Activated CD4-positive, alpha-beta T cell treated with anti-CD3 and anti-CD28 coated beads for 1 hour (primary cell): Measurements from ENCODE around the gene R3HDM4.
"Not testable (repeated sequence)": the region's sequence is repeated elsewhere in the genome, so short reads cannot be mapped to it uniquely, and the experiment has no call there.

Source experiments
- DNase-seq: peaks from one replicate; pipeline ENCODE4 v3.0.0-alpha.2; 2020

Gene R3HDM4

DNA sequence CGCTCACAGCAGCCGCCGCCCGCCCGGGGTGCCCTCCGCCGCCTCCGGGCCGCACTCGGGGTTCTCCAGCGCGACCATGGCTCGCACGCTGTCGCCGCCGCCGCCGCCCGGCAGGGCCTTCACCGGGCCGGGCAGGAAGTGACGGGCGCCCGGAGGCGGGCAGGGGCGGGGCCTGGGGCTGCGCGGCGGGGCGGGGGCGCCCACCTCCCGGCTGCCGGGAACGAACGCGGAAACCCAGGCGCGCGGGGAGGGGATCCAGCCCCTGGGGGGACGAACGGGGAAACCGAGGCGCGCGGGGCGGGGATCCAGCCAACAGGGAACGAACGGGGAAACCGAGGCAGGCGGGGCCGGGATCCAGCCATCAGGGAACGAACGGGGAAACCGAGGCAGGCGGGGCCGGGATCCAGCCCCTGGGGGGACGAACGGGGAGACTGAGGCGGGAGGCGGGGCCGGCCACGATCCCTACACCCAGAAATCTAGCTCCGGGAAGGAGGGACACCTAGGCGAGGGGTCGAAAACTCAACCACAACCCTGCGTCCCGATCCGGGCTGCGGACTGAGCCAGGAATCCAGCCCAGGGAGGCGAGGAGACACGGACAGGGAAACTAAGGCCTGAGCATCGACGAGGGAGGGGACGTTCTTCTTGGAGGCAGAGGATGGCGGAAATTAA is at the start of gene R3HDM4:
Gene R3HDM4 (minus strand): TSS at position 140 of the 669 bp plus-strand sequence. CDS start 62 bp downstream, at position 78.
- peak; percentile 74 for DNase-seq

DNA sequence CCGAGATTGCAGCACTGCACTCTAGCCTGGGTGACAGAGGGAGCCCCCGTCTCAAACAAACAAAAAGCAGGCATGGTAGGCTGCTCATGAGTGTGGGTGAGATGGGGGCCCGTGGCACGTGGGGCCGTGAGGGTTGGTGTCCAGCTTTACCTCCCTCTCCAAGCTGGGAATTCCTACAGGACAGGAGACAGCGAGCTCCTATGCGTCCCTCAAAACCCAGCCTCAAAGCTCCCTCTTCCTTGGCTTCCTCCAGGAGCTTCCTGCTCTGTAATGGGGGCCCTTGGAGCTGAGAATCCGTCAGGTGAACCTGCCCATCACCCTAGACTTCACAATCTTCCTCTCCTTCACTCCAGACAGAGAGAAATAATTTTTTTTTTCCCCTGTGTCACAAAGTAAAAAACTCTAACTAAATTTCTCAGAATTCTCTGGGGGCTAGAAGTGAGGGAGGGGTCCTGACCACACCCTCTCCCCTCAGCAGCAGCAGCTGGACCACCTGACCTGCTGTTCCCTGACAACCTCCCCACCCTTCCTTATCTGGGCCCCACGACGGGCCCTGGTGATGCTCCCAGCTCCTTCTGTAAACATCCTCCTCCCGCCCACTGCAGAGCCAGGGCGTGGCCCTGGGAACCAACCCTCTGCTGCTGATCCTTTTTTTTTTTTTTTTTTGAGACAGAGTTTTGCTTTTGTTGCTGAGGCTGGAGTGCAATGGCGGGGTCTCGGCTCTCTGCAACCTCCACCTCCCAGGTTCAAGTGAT is 49.0 kb upstream of the R3HDM4 start:
- DNase-seq, result no peak

DNA sequence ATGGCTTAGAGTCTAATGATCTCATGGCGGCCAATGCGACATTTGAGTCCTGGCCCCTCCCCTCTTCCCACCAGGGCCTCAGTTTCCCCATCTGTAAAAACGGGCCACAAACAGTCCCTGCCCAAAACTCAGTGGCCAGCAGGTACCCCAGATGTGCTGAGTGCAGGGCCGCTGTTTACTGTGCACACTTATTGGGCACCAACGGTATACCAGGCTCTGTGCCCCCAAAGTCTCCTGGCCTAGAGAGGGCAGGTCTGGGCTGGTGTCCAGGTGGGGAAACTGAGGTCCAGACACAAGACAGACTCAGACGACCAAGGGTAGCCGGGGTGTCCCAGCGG is 47.6 kb upstream of the R3HDM4 start:
- DNase-seq, result no peak

DNA sequence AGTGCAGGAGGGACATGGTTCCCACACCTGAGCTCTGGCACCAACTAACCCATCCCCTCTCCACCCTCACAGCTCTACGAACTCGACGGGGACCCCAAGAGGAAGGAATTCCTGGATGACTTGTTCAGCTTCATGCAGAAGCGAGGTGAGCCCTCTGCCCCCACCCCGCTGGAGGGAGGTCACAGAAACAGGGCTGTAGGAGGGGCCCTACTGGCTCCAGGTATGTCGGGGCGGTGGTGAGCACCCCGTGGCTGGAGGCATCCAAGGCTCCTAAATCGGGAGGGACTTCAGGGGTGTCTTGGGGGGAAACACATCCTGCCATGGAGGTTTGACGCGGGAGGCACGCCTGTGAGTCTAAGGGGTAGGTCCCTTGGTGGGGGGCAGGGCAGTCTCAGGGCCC is 47.0 kb upstream of the R3HDM4 start:
- no peak for DNase-seq

DNA sequence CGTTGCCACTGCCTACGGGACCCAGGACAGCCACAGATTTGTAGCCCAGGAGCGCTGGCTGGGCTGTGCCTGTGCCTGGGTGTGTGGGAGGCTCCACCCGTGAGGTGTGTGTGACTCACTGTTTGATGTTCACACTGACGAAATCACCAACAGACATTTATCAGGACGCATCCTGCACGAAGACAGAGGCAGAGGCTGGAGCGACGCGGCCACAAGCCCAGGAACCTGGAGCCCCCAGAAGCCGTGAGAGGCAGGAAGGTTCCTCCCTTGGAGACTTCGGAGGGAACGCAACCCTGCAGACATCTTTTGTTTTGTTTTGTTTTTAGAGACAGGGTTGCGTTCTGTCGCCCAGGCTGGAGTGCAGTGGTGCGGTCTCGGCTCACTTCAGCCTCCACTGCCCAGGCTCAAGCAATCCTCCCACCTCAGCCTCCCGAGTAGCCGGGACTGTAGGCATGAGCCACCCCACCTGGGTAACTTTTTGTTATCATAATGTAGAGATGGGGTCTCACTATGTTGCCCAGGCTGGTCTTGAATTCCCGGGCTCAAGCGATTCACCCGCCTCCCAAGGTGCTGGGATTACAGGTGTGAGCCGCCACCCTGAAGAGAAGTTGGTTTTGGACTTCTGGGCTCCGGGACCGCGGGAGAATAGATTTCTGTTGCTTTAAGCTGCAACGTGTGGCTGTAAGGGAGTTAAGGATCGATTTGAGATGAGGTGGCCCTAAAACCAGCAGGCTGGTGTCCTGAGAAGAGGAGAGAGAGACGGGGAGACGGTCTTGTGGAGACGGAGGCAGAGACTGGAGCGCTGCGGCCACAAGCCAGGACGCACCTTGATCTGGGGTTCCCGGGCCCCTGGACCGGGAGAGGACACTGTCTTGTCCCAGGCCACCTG is 46.2 kb upstream of the R3HDM4 start:
- DNase-seq, result no peak

DNA sequence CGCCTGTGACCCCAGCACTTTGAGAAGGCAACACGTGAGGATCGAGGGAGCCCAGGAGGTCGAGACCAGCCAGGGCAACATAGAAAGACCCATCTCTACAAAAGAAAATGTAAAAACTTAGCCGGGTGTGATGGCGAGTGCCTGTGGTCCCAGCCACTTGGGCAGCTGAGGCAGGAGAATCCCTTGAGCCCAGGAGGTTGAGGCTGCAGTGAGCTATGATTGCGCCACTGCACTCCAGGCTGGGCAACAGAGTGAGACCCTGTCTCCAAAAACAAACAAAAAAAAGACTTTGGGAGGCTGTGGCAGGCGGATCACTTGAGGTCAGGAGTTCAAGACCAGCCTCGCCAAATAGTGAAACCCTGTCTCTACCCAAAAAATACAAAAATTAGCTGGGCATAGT is 44.6 kb upstream of the R3HDM4 start:
- not testable (repeated sequence) for DNase-seq

DNA sequence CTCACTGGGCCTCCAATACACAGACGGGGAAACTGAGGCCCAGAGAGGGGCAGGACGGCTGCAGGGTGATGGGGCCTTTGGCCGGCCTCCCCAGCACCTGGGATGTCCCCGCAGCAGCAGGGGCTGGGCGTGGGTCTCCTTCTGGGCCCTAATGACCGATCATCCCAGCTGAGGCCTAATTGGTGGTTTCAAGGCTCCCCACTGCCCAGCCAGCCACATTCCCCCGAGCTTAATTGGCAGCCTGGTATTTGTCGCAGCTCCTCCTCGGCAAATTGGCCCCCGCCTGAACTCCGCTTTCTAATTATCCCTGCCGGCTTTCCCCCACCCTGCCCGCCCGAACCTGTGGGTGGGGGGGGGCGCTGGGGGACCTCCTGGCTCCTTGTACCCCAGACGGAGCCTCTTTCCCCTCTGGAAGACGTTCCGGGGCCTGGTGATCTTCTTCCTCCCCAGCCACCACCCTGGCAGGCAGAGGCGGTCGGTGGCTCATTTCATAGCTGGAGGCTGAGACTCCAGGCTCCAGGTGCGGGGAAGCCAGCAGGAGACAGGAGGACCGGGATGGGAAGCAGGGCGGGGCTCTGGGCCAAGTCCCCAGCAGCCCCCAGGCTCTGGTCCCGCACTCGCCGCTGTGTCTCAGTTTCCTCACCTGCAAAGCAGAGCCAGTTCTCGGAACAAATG is 43.9 kb upstream of the R3HDM4 start:
- DNase-seq, result no peak

DNA sequence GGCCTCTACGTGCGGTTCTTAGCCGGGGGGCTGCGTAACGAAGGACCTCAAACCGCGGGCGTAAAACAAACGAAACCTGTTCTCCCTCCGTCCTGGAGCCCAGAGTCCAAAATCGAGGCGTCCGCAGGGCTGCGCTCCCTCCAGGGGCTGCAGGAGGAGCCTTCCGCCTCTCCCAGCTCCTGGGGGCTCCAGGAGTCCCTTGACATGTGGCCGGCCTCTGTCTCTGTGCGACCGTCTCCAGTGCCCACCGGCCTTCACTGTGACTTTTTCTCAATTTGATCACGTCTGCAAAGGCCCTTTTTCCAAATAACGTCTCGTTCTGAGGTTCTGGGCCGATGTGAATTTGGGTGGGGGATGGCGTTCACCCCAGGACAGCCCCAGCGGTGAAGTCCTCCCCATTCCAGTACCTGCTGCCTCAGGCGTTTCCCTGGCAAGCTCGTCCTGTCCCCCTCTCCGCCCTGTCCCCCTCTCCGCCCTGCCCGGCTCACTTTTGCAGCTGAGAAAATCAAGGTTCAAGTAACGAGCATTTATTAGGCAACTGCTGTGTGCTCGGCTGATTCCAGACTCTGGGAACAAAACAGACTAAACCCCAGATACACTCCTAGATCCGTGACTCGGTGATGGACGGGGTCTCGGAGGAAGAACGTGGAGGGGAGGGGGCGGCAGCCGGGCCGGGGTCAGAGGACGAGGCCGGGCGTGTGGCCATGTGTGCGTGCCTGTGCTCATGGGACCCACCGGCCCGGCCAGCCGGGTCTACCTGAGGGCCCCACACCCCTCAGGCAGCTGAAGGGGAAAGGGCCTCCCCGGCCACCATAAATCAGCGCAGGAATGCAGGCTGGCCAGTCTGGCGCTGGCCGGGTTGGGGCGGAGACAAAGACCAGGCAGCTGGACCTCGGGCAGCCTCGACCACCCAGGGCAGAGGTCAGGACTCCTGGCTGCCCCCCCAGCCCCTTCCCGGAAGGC is 43.1 kb upstream of the R3HDM4 start:
- no peak for DNase-seq

DNA sequence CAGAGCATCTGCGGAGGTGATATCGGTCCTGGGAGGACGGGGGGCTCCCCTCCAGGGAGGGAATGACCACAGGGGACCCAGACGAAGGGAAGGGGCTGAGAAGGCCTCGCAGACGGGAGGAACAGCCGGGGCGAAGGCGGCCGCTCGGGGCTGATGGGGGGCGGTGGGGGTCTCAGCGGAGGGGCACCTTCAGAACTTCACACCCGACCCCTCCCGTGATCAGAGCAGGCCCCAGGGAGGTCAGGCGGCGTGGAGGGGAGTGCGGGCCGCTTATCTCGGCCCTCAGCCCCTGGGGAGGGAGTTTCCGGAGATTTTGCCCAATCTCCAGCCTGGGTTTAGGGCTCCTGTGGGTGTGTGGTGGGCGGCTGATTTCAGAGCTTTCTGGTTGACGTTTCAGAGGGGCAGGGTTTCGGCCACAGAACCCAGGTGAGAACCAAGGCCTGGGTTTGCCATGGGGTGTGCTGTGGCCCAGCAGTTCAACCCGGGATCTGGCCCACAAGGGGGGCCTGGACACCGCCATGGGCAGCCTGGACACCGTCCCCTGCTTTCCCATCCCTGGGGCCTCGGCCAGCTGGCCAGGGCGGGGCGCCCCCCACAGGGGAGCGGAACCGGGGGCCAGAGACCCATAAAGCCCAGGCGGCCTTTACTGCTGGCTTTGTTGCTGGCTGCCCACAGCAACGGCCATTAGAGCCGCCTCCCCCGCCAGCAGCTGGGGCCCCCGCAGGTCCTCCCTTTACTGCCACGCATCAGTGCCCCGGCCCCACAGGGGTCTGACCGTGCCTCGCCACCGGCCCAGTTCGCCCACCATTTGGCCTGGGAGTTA is 41.9 kb upstream of the R3HDM4 start:
- no peak for DNase-seq

DNA sequence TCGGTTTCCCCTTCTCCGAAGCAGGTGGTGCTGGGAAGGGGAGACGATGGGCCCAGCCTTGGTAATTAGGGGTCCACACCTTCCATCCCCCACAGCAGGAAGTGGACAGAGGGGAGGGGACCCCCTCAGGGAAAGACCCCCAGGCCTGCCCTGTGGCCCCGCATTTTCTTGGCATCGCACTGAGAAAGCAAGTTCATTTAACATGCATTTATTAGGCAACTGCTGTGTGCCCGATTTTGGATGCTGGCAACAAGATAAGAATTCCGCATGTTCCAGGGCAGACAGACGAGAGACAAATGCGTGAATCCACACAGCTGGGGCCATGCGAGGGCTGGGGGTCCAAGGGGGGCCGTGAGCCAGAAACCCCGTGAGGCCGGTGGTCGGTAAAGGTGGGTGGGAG is 41.3 kb upstream of the R3HDM4 start:
- DNase-seq, result no peak

DNA sequence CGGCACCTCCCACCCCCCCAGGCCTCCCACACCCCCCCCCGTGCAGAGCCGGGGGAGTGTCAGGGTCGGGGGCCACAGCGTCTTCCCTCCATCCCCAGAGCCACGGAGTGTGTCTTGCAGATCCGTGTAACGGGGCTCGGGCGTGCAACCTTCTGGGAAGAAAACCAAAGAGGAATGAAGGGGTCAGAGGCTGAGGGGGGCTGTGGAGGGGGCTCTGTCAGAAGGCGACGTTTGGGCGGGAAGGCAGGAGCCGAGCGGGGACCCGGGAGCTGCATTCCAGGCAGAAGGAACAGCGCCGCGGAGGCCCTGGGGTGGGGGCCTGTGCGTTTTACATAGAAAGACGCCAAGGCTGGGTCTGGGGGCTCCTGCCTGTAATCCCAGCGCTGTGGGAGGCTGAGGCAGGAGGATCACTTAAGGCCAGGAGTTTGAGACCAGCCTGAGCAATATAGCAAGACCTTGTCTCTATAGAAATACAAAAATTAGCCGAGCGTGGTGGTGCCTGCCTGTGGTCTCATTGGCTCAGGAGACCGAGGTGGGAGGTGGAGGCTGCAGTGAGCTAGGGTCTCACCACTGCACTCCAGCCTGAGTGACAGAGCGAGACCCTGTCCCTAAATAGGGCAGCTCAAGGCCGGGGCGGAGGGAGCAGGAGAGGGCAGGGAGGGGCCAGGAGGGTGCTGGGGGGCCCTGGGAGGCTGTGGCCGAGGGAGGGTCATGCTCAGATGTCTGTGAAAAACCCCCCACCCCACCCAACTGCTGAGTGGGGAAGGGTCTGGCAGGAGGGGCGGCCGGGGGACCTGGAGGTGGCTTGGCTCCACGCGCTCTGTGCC is 40.6 kb upstream of the R3HDM4 start:
- no peak for DNase-seq

DNA sequence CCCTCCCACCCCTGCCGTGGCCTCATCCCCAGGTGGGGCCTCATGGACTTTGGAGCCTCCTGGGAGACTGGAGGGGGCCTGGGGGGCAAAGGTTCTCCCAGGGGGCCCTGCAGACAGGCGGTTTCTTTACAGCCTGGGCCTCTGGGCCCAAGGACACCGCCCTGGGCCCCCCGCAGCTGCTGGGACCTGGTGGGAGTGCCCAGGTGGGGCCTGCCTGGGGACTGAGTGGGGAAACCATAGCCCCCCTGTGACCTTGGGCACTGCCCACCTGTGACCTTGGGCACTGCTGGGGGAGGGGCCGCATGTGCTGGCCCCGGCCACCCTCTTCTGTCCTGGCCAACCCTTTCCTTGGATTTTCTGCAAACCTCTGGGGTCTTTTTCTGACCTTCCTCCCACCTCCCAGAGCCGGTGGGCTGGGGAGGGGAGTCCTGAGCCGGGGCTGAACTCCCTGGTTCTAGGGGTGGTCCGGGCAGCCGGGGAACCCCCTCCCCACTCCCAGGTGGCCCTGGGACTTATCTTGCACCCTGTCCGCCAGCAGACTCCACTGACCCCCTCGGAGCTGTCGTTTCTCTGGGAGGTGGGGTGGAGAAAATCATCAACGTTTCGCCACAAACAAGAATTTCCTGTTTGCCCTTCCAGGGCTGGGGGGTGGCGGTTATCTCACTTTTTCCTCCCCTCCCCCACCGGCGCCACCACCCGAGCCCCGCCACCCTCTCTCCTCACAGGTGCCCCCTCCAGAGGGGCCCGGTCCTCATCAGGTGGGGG is 39.8 kb upstream of the R3HDM4 start:
- DNase-seq, result no peak

DNA sequence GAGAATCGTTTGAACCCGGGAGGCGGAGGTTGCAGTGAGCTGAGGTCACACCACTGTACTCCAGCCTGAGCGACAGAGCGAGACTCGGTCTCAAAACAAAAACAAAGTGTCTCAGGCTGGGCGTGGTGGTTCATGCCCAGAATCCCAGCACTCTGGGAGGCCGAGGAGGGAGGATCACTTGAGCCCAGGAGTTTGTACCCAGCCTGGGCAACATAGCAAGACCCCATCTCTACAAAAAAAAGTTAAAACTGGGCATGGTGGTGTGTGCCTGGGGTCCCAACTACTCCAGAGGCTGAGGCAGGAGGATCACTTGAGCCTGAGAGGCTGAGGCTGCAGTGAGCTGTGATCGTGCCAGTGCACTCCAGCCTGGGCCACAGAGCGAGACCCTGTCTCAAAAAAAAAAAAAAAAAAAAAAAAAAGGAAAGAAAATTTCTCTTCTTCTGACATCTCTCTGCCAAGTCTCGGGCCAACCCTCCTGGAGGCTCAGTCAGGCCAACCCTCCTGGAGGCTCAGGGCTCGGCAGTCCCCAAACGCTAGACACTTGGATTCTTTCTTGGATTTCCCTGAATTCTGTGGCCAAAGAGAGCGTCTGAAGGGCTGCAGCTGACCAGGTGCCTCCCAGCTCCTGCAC is 39.1 kb upstream of the R3HDM4 start:
- DNase-seq, result no peak

DNA sequence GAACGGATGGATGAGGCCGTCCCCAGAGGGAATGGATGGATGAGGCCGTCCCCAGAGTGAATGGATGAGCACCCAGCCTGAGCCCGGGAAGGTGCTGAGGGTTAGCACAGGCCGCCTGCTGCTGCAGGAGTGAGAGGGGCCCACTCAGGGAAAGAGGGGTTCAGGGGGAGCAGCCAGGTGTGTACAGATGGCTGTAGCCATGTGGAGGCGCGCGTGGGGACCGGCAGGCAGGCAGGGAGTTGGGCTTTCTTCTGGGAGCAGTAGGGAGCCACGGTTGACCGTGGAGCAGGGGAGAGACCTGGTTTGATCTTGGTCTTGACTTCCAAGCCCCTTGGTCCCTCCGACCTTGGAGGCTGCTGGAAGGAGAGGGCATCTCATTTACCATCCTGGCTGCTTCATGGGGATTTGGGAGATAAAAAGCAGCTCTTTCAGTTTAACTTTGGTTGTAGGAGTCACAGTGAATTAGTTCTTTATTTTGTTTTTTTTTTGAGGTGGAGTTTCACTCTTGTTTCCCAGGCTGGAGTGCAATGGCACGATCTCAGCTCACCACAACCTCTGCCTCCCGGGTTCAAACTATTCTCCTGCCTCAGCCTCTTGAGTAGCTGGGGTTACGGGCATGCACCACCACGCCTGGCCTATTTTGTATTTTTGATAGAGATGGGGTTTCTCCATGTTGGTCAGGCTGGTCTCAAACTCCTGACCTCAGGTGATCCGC is 37.5 kb upstream of the R3HDM4 start:
- no peak for DNase-seq

DNA sequence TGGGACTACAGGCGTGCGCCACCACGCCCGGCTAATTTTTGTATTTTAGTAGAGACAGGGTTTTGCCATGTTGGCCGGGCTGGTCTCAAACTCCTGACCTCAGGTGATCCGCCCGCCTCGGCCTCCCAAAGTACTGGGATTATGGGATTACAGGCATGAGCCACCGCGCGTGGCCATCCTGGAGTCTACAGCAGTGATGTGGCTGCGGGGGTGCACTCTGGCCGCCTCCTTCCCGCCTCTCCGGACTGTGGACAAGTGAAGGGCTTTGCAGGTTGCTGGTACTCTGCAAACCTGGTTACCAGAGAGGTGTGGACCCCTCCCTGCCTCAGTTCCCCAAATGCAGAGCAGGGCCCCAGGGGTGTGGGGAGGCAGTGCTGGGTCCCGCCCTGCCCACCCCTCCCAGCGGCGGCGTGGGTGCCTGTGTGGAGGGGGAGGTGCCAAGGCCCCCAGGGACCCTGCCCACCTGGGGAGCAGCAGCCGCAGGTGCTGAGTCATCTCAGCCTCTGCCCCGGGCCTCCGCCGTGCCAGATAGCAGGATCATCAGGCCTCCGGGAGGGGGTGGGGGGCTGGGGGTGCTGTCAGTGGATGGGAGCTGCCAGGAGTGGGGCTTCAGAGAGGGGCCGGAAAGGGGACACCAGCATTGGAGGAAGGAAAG is 36.0 kb upstream of the R3HDM4 start:
- DNase-seq, result no peak

DNA sequence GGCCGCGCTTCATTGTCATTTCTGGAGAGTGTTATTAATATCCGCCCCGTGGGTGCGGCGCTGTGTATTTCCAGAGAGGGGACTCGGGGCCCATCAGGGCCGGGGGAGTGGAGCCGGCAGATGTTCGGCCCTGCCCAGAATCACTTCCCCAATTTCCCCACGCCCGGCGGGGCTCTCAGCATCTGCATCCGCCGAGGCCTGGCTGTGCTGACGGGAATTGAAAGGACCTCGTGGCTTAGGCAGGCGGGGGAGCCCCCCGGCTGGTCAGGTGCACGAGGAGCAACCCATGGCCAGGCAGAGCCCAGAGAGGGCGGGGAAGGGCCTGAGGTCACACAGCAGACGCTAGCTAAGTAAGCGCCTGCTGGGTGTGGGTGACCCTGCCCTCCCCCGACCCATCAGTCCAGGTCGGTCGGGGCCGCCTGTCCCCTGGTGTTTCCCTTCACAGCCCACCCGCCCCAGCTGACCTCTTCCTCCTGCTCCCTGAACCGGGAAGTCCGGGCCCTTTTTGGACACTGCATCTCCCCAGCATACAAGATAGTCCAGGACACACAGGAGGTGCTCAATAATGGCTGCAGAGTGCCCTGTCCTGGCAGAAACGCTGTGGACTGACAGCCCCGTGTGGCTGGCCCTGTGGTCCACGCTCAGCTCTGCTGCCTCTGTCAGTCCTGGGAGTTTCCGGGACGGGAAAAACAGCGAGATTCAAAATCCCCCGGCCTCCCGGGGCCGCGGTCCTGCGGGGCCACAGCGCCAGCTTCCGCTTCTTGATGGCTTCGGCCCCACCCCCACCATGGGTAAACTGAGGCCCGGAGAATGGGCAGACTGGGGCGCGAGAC is 34.9 kb upstream of the R3HDM4 start:
- DNase-seq, result no peak
